HEK293T (cell line): ENCODE data around the gene NDUFS3.

Experiments used
- ARNT ChIP-seq: fragments of 450-650 bp; IDR thresholded peaks from 2 replicates; pipeline ENCODE4 v1.6.1; 2017; ENCODE audit warnings: mild to moderate bottlenecking
- BHLHE40 ChIP-seq: fragments of 450-650 bp; IDR thresholded peaks from 2 replicates; pipeline ENCODE4 v1.6.1; 2016; ENCODE audit warnings: mild to moderate bottlenecking, moderate library complexity, borderline replicate concordance
- CTBP1 ChIP-seq: fragments of 450-650 bp; IDR thresholded peaks from 2 replicates; pipeline ENCODE4 v1.6.1; 2016; ENCODE audit warnings: borderline replicate concordance
- ELF4 ChIP-seq: fragments of 450-650 bp; IDR thresholded peaks from 2 replicates; pipeline ENCODE4 v1.6.1; 2017; ENCODE audit warnings: antibody characterized with exemption
- FOXK2 ChIP-seq: fragments of 450-650 bp; IDR thresholded peaks from 2 replicates; pipeline ENCODE4 v1.6.1; 2016; ENCODE audit warnings: mild to moderate bottlenecking
- FOXM1 ChIP-seq: fragments of 450-650 bp; IDR thresholded peaks from 2 replicates; pipeline ENCODE4 v1.6.1; 2017; ENCODE audit warnings: mild to moderate bottlenecking, borderline replicate concordance
- LEF1 ChIP-seq: fragments of 450-650 bp; IDR thresholded peaks from 2 replicates; pipeline ENCODE4 v1.6.1; 2017; ENCODE audit warnings: mild to moderate bottlenecking, borderline replicate concordance
- SP1 ChIP-seq: fragments of 450-650 bp; IDR thresholded peaks from 2 replicates; pipeline ENCODE4 v1.6.1; 2017
- SUZ12 ChIP-seq: fragments of 450-650 bp; IDR thresholded peaks from 2 replicates; pipeline ENCODE4 v1.6.1; 2016; ENCODE audit warnings: mild to moderate bottlenecking
- TARDBP ChIP-seq: fragments of 450-650 bp; IDR thresholded peaks from 2 replicates; pipeline ENCODE4 v1.6.1; 2016
- ZNF384 ChIP-seq: fragments of 450-650 bp; IDR thresholded peaks from 2 replicates; pipeline ENCODE4 v1.6.1; 2016
- TF ChIP-seq, protein P1 (sequence below): fragments of 450-650 bp; IDR thresholded peaks from 2 replicates; pipeline ENCODE4 v1.6.1; 2016

DNA sequence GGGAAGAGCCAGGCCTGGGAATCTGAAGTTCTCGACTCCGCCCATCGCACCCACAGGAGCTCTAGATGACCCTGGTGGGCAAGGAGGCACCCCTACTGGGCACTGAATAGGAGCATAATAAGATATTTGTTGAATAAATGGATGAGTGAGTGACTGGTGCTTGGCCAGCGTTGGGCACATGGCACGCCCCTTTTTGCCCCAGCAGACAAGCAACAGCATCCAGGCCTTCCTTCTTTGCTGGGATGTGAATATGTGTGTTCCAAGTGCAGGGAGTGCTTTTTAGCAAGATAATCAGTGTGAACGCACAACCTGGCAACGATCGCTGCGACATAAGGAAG lies 25.5 kb upstream of the NDUFS3 start:
- no peak for TF ChIP-seq BHLHE40
- TF ChIP-seq, protein P1, sequence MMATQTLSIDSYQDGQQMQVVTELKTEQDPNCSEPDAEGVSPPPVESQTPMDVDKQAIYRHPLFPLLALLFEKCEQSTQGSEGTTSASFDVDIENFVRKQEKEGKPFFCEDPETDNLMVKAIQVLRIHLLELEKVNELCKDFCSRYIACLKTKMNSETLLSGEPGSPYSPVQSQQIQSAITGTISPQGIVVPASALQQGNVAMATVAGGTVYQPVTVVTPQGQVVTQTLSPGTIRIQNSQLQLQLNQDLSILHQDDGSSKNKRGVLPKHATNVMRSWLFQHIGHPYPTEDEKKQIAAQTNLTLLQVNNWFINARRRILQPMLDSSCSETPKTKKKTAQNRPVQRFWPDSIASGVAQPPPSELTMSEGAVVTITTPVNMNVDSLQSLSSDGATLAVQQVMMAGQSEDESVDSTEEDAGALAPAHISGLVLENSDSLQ, result peak; percentile 72
- TF ChIP-seq TARDBP, result no peak
- TF ChIP-seq FOXK2, result no peak
- TF ChIP-seq FOXM1, result no peak
- TF ChIP-seq CTBP1, result no peak
- TF ChIP-seq SP1, result no peak
- TF ChIP-seq ZNF384, result no peak
- no peak for TF ChIP-seq ARNT
- TF ChIP-seq ELF4, result no peak
- TF ChIP-seq LEF1, result no peak
- TF ChIP-seq SUZ12, result no peak
